AG09319 (cell line): ENCODE measurements around the gene TMEM108.

Experiments
- DNase-seq: peaks from one replicate; pipeline ENCODE4 v3.0.0-alpha.2; 2010; ENCODE audit warnings: low read depth; ENCODE audit errors: extremely low read depth
- TF ChIP-seq, protein P1 (sequence below): IDR thresholded peaks from 2 replicates; pipeline ENCODE4 v1.5.1; 2011; ENCODE audit warnings: low read depth, mild to moderate bottlenecking, inconsistent platforms, low read length, moderate library complexity

Gene TMEM108

DNA sequence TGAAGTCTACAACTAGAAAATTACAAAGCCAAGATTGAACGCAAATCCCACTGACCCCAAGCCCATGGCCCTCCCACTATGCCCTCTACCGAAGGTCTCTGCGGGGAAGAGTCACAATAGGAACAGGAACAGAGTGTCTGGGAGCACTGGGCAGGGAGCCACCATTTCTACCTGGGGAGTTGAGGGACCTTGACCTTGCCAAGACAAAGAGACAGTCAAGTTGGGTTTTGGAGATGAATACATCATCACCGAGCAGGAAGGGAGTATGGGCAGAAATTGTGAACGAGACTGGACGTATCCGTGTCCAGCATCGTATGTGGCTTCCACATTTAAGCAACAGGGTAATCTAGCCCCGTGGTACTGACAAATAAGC is 330.9 kb downstream of the TMEM108 start:
- no peak for DNase-seq
- TF ChIP-seq, protein P1, sequence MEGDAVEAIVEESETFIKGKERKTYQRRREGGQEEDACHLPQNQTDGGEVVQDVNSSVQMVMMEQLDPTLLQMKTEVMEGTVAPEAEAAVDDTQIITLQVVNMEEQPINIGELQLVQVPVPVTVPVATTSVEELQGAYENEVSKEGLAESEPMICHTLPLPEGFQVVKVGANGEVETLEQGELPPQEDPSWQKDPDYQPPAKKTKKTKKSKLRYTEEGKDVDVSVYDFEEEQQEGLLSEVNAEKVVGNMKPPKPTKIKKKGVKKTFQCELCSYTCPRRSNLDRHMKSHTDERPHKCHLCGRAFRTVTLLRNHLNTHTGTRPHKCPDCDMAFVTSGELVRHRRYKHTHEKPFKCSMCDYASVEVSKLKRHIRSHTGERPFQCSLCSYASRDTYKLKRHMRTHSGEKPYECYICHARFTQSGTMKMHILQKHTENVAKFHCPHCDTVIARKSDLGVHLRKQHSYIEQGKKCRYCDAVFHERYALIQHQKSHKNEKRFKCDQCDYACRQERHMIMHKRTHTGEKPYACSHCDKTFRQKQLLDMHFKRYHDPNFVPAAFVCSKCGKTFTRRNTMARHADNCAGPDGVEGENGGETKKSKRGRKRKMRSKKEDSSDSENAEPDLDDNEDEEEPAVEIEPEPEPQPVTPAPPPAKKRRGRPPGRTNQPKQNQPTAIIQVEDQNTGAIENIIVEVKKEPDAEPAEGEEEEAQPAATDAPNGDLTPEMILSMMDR: no peak

DNA sequence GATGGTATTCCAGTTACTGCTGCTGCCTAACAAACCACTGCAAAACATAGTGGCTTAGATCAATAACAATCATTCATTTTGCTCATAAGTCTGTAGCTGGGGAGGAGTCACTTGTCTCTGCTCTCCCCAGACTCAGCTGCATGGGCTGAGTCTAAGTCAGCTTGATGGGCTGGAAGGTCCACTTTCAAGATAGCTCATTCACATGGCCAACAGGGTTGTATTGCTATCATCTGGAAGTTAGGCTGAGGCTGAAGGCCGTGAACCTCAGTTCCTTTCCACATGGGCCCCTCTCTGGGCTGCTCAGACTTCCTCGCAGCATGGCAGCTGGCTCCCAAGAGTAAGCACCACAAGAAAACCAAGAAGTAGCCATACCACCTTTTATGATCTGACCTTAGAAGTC is 333.0 kb downstream of the TMEM108 start:
- DNase-seq: no peak
- TF ChIP-seq, protein P1: no peak

DNA sequence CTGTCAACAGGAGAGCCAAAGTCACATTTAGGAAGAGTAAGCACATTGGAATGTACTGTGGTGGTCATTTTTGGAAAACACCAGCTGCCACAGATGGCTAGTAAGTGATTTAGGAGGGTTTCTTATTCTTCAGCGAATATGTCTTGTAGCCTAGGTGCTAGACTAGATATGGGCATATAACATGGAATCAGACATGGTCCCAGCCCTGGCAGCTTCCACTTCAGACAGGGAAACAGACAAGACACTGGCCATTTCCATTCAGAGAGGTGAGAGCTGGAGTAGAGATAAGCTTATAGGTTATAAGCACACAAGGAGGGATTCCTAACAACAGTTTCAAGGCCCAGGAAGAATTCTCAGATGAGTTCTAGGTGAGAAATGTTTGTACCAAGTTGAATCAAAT is 333.5 kb downstream of the TMEM108 start:
- TF ChIP-seq, protein P1: no peak
- DNase-seq: no peak

DNA sequence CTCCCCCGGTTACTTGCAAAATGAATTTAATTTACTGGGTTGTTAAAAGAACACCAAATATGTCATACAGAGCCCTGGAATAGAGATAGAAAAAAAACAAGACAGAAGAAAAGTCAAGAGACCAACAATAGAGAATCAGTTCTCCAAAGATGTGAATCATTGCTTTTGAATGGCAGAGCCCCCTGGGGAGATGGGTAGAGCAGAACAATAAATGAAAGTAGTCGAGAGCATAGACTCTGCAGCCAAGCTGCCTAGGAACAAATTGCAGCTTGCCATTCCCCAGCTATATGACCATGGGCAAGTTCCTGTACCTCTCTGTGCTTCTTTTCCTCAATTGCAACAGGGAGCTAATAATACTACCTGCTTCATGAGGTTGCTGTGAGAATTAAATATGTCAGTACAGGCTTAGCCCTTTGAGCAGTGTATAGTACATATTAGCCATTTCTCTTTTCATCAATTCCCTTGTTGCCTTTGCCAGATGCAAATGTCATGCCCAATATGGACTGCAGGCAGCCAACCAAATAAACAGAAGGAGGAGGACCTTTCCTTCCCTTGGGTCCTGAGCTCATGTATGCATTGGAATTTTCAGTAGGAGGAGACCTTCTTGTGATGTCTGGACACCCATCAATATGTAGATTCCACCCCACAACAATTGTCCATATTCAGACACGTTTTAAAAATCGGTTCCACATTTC is 336.7 kb downstream of the TMEM108 start:
- TF ChIP-seq, protein P1: no peak
- no peak for DNase-seq

DNA sequence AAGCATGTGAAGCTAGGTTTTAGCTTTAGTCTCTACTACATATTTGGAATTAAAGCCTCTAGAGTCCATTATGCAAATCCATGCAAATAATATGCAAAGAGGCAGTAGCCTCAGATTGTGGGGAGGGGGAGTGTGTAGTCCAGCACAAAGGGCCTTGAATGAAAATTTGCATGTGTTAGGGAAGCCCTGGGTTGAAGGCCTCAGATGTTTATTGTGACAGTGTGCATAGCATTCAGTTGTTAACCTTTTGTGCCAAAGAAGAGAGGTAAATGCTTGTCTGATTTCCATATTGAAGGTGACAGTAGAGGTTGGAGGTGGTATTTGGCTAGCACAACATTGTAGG is 337.2 kb downstream of the TMEM108 start:
- no peak for DNase-seq
- TF ChIP-seq, protein P1: no peak

DNA sequence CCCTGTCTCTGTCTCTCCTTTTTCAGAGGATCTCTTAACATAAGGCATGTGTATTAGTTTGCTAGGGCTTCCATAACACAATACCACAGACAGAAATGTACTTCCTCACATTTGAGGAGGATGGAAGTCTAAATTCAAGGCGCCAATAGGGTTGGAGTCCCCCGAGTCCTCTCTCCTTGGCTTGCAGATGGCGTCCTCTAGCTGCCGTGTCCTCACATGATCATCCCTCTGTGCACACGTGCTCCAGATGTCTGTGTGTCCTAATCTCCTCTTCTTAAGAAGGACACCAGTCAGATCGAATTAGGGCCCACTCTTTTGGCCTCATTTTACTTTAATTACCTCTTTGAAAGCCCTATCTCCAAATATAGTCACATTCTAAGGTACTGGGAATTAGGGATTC is 338.6 kb downstream of the TMEM108 start:
- TF ChIP-seq, protein P1: no peak; the same call in 1 of the 2 replicates
- DNase-seq: no peak

DNA sequence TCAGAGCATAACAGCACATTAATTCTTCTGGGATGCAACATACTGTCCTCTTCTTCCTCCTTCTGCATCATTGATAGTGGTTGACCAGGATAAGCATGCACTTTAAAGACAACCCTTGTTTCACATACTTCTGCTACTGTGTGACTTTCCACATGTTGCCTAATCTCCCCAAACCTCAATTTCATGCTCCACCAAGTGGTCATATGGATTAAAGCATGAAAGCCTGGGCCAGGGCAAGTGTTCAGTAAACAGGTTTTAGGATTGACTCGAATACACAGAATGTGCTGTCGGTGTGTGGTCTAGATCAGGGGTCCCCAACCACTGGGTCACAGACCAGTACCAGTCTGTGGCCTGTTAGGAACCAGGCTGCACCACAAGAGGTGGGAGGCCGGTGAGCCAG is 339.2 kb downstream of the TMEM108 start:
- TF ChIP-seq, protein P1: peak; percentile 44
- peak; percentile 4 for DNase-seq
